ENCODE data around the gene UIMC1.

The UIMC1 gene

GRCh38 chr5:176952531-176953193 is 53.9 kb downstream of the UIMC1 start:
- DNase-seq (ENCODE audit: low spot score), result no peak

GRCh38 chr5:176948458-176948857 is 58.1 kb downstream of the UIMC1 start:
- no peak for DNase-seq (ENCODE audit: low spot score)

DNA sequence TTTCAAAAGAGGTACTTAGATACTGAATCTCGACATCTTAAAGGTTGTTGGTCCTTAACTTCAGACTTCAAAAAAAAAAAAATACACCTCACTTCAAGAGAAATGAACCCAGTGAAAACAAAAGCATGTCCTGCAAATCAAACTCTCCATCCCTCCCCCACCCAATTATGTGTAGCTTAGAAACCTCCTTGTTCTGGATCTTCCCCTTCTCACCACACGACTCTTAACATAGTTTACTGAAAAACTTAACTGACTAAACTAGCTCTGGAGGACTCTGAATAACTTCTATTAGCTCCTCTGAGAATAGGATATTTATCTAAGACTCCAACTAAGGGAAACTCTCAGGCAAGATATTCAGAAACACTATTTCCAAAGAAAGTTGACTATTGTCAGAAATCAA is 58.7 kb downstream of the UIMC1 start:
- DNase-seq (ENCODE audit: low spot score), result no peak

DNA sequence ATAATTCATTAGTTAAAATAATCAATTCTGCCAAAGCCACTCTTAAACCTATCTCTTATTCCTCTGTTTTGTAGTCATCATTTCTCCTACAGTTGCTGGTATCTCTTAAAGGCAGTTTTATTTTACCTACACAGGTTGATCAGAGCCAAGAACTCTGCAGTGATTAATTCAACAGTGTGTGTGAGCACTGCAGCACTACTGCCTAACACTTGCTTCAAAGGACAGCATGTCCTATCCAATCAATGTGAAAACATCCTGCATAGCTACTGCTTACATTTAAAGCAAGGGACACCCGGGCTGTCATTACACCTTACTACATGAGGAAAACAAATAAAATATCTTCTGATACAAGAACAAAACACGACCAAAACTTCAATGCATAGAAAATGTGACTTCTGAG is 62.3 kb downstream of the UIMC1 start:
- no peak for DNase-seq (ENCODE audit: low spot score)

DNA sequence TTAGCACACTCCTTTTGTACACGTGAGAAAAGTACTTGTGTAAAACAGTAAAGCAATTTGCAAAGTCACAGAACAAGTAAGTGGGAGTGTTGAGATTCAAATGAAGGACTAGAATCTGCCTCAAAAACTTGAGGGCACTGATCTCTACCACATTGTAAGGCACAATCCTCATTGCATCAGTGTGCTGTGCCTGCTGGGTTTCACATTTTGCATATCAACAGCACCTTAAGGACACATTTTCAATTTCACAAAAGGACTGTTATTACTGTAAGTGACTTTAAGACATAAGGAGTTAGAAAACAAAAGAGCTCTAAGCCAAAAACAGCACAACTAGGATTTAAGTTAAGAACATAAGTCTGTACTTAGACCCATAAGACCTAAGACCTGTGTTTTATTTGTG is 62.8 kb downstream of the UIMC1 start:
- no peak for DNase-seq (ENCODE audit: low spot score)

DNA sequence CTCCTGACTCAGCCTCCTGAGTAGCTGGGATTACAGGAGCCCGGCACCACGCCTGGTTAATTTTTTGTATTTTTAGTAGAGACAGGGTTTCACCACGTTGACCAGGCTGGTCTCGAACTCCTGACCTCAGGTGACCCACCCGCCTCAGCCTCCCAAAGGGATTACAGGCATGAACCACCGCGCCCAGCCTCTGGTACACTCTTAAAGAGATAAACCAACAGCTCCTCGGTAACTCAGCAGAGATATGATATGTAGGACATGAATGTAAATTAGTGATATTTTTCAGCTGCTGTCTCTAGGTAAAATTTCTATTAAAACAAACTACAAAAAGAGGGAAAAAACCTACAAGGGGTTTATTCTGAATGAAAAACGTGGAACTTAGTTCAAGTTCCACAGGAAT is 64.6 kb downstream of the UIMC1 start:
- no peak for DNase-seq (ENCODE audit: low spot score)

DNA sequence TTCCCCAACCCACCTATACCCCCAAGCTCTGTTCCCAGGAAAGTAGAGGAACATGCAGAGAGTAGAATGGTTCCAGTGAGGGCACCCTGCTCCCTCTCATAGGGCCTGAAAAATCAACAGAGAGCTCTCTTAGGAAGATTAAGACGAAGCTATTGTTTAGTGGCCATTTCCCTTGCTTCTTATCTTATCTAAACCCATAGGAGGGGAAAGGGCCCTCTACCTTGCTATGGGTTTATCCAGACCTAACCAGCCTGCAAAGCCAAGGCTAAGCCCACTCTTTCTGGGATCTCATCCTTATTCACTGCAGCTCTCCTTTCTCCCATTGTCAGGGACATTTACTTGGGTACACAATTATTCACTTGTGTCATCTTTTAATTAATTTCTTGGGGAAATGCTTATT is 68.1 kb downstream of the UIMC1 start:
- no peak for DNase-seq (ENCODE audit: low spot score)

DNA sequence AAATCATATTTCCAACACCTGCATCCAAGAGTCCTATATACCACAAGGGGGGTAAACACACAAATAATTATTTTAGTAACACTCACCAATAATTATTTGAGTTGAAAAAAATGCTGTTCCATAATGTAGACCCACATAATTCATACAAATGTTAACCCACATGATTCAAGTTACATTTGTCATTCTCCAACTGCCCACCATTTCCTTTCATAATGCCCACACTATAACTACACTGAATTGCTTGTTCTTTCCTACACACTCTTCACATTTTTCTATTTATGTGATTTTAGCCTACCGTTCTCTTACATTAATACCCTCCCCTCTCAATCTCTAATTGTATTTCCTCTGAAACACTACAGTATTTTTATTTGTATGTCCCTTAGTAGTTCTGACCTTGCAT is 71.6 kb downstream of the UIMC1 start:
- no peak for DNase-seq (ENCODE audit: low spot score)

GRCh38 chr5:176934309-176934930 is 72.2 kb downstream of the UIMC1 start:
- no peak for DNase-seq (ENCODE audit: low spot score)

DNA sequence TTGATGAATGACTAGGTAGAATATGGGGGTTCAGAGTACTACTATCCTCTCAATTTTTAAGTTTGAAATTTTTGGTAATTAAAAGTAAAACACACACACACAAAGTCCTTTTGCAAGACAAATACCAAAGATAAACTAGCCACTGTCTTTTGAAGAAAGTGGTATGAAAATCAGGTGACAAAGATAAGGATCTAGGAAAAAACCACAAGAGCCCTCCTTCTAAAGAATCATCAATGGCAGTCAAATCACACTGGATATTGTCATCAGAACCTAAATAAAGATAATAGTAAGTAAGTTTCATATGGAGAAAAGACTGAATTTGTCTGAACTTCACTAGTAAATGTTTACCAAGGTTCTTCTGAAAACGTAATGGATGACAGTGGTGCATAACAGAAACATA is 76.9 kb downstream of the UIMC1 start:
- no peak for DNase-seq (ENCODE audit: low spot score)

DNA sequence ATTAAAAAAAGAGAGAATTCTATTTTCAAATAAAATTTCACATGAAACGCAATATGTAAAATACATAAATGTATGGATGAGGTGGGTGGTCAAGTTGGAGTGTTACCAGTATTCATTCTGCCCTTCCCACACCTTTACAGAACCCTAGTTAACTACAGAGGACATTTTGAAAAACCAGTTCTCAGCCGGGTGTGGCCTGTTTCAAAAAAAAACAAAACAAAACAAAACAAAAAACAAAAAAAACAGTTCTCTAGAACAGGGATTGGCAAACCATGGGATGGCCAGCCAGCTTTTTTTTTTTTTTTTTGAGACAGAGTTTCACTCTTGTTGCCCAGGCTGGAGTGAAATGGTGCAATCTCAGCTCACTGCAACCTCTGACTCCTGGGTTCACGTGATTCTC is 79.0 kb downstream of the UIMC1 start:
- no peak for DNase-seq (ENCODE audit: low spot score)

DNA sequence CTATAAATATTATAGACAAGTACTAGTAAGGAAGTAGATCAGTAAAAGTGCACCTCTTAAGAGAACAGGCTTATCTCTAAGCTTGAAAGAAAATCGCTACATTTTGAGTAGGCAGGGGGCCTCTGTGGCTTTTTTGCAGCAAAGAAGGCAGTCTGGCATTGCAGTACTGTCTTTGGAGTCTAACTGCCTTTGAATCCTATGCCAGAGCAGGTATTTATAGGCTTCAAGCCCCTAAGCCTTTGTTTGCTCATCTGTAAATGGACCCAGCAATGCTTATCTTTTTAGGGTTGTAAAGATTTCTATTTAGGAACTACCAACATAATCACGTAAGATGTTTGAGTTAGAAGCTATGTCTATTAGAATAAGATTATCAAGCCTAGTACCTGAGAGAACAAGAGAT is 83.8 kb downstream of the UIMC1 start:
- no peak for DNase-seq (ENCODE audit: low spot score)

DNA sequence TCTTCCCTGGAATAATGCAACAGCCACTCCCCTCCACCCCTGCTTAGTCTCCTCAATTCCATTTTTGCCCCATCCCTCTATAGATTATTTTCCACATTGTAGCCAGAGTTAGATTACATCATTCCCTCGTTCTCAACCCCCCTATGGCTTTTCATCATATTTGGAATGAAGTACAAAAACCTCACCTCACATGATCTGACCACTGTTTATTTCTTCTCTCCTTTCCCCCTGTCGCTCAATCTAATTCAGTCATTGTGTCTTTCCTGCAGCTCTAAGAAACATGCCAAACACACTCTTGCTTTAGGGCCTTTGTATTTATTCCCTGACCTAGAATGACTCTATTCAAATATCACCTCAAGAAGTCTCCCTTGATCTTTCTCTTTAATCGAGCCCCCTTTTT is 84.9 kb downstream of the UIMC1 start:
- no peak for DNase-seq (ENCODE audit: low spot score)

GRCh38 chr5:176918613-176919012 is 88.0 kb downstream of the UIMC1 start:
- no peak for DNase-seq (ENCODE audit: low spot score)

DNA sequence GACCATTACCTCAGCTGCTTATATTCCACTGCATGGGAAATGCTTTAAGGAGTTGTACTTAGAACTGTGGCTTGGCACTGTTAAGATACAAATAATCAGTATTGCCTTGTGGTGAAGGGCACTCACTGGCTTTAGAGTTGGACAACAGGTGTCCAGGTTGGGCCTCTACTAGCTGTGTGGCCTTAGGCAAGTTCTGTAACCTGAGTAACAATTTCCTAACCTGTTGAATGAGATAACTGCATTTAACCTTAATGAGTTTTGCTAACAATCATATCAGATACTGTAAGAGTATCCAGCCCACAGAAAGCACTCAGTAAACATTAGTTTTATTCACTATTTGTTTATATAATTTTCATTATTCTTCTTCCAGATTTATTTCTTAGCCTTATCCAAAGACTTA is 90.2 kb downstream of the UIMC1 start:
- DNase-seq (ENCODE audit: low spot score), result no peak

- DNase-seq (ENCODE audit: low spot score), result no peak
Observed at GRCh38 chr5:176915906-176916305, 90.7 kb downstream of the UIMC1 start.

- DNase-seq (ENCODE audit: low spot score), result no peak
Observed at GRCh38 chr5:176912115-176912514, 94.5 kb downstream of the UIMC1 start.

GRCh38 chr5:176908675-176909368 is 97.8 kb downstream of the UIMC1 start:
- DNase-seq (ENCODE audit: low spot score), result no peak

- DNase-seq (ENCODE audit: low spot score), result no peak
Observed at GRCh38 chr5:176906796-176907195, 99.8 kb downstream of the UIMC1 start.

DNA sequence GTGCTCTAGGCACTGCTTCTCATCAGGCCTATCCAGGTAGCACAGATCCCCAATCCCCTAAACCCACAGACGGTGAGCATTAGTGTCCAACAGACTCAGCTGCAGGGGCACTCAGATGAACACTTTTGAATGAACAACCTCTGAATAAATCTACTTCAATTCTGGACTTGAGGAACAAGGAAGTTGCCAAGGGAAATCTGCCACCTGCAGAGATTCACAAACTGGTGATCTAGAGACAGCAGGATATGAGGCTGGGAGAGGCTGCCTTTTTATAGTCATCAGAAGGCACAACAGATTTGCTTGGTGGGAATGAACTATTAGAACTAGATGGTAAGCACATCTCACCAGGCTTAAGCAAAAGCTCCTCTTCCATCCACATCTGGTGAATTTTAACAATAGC is 100.5 kb downstream of the UIMC1 start:
- DNase-seq (ENCODE audit: low spot score), result no peak

DNA sequence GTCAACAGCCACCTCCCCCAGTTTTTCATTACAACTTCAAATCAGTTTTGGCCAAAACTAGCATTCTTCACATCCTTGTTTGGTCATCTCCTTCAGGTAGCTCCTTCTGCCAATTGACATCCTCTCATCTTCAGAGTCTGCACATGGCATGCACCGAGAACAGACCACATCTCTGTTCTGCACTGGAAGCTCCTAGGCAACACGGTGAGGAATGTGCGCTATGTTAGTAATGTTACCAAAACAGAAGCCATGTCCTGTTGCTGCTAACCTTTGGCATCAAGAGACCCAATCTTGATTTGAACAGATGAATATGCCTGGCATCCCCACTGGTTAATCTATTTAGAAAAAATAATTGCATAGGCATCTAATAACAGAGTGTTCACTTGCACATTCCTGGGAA is 102.3 kb downstream of the UIMC1 start:
- DNase-seq (ENCODE audit: low spot score), result no peak

DNA sequence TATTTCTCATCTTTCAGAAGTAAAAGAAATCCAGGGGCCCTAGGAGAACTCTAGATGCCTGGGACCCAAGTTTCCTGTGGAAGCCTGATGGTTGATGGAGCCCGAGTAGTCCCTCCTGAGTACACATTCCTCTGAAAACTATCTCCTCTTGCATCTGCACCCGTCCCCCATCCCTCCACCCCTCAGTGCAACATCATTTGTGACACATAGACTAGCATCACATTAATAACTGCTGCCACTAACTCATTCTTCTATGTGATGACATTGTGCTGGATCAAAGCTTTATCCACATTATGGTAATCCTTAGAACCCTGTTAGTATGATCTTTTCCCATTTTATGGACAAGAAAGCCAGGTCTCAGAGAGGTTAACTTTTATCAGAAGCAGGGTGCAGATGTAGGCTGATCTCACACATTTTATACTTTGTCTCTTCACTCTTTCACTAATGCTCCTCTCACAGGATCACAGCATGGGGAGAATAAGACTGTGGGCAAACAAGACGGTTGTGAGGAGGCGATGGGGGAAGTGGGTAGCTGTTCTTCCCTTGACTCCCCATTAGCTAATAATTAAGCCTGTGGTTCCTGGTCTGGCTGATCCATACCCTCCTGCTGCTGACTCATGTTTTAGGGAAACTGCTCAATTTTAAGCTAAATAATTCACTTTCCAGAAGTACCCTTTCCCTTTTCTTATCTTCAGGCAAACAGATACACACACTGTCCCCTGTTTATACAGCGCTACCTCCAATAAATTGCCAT is 103.5 kb downstream of the UIMC1 start:
- no peak for DNase-seq (ENCODE audit: low spot score)
